Neural crest cell (in vitro differentiated cells): ENCODE measurements around the gene NTN1. TPM values are rescaled to one million over a fixed set of nuclear protein-coding genes. Genes with fewer than 3 reads are reported as not detected.

Source experiments
- DNase-seq: peaks from one replicate; pipeline ENCODE4 v3.0.0; 2021; ENCODE audit warnings: low read depth, mixed read lengths, low spot score
- H3K27ac Mint-ChIP-seq: one replicate; pipeline ENCODE4 v1.8.0; 2021; ENCODE audit warnings: mild to moderate bottlenecking, mixed read lengths; ENCODE audit not compliant: unreplicated experiment
- H3K27me3 Mint-ChIP-seq: 2 replicates; pipeline ENCODE4 v1.8.0; 2021; ENCODE audit warnings: low read depth, mild to moderate bottlenecking, mixed read lengths
- H3K36me3 Mint-ChIP-seq: 2 replicates; pipeline ENCODE4 v1.8.0; 2021; ENCODE audit warnings: low read depth, mild to moderate bottlenecking, mixed read lengths
- H3K4me1 Mint-ChIP-seq: 2 replicates; pipeline ENCODE4 v1.8.0; 2021; ENCODE audit warnings: mixed read lengths
- H3K4me3 Mint-ChIP-seq: one replicate; pipeline ENCODE4 v1.8.0; 2021; ENCODE audit warnings: mild to moderate bottlenecking, mixed read lengths
- H3K9me3 Mint-ChIP-seq: 2 replicates; pipeline ENCODE4 v1.8.0; 2021; ENCODE audit warnings: mixed read lengths
- total RNA-seq: library from RNA; stranded (reverse); gene quantifications from 2 replicates; pipeline ENCODE4 v1.2.1, GENCODE V29; 2021
- TF ChIP-seq, protein P1 (sequence below): fragments of 200-600 bp; sonication (generic); conservative IDR thresholded peaks from 2 replicates; pipeline ENCODE4 v1.5.0; 2021; ENCODE audit warnings: antibody characterized with exemption, mild to moderate bottlenecking

NTN1 gene
- total RNA-seq, 1 donor from 2014 or later = 10.1 TPM

DNA sequence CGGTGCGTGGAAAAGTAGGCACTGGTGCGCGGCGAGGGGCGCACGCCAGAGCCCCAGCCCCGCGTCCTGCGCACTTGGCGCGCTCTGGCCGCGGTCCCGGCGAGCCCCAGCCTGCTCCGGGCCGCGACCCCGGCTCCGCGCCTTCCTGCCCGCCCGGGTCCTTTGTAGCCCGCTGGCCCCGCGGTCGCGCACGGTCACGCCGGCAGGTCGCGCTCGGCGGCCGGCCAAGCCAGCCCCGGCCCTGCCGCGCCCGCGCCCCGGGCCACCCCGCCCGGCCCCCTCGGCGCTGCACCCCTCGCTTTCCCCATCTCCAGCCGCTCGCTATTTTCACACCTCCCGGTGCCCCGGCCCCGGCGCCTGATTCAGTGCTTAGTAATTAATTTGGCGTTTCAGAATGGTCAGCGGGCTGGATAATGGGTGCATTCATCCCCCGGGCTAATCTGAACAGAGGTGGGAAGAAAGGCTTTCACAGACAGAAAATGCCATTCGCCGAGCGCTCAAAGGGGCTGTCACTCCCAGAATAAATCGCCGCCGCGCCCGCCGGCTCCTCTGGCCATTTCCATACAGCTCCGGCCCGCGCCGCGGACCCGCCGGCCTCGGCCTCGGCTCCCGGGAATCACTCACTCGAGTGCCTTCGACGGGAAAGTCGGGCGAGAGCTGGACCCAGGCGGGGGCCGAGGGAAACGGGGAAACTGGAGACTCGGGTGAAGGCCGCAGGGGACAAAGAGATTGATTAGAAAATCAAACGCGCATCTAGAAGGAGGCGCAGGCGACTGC, 17.8 kb upstream of the NTN1 start:
- H3K36me3 Mint-ChIP-seq = no peaks in the 10 kb centered on the region
- TF ChIP-seq, protein P1, sequence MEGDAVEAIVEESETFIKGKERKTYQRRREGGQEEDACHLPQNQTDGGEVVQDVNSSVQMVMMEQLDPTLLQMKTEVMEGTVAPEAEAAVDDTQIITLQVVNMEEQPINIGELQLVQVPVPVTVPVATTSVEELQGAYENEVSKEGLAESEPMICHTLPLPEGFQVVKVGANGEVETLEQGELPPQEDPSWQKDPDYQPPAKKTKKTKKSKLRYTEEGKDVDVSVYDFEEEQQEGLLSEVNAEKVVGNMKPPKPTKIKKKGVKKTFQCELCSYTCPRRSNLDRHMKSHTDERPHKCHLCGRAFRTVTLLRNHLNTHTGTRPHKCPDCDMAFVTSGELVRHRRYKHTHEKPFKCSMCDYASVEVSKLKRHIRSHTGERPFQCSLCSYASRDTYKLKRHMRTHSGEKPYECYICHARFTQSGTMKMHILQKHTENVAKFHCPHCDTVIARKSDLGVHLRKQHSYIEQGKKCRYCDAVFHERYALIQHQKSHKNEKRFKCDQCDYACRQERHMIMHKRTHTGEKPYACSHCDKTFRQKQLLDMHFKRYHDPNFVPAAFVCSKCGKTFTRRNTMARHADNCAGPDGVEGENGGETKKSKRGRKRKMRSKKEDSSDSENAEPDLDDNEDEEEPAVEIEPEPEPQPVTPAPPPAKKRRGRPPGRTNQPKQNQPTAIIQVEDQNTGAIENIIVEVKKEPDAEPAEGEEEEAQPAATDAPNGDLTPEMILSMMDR = no peak
- H3K9me3 Mint-ChIP-seq = no peaks in the 10 kb centered on the region
- peaks cover 86% of the 10 kb centered on the region for H3K27me3 Mint-ChIP-seq
- peak; percentile 53 for DNase-seq
- peak overlapping the region; percentile 90 for H3K4me3 Mint-ChIP-seq
- H3K4me1 Mint-ChIP-seq = peaks cover 14% of the 10 kb centered on the region
- H3K27ac Mint-ChIP-seq = no peak overlapping the region

DNA sequence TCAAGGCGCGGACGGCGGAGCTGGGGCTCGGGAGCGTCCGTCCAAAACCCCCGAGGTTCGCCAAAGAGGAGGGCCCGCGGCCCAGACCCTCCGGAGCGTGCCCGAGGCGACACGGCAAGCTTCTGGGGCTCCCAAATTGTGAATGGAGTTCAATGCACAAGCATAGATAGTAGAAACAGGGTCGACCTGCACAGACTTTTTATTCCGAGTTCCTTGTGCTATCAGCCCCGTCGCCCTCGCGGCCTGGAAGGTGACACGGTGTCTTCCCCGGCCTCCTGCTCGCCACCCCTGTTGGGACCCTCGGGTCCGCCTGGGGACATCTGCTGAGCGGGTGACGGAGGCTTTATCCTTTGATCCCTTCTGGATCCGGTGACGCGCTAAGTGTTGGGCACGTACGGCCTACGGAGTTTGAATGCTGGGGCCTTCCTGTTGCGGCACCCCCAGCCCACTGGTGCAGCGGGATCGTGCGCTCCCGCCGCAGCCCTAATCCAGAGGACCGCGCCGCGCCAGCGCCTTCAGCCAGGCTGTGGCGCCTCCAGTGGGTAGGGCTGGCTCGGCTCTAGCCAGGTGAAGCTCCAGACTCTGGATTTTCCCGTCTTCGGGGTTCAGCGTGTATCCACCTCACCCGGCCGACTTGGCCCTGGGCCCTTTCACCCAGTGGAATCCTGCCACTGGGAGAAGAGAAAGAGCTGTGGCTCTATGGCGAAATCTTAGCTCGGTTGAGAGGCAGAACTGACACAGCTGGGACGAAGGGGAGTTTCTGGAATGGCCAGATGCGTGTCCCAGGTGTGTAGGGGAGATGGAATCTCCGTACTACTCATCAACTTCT, 17.0 kb upstream of the NTN1 start:
- H3K4me3 Mint-ChIP-seq = peak overlapping the region; percentile 90
- H3K9me3 Mint-ChIP-seq = no peaks in the 10 kb centered on the region
- no peaks in the 10 kb centered on the region for H3K36me3 Mint-ChIP-seq
- peaks cover 86% of the 10 kb centered on the region for H3K27me3 Mint-ChIP-seq
- TF ChIP-seq, protein P1 = peak; percentile 37
- peak; percentile 12 for DNase-seq
- peaks cover 14% of the 10 kb centered on the region for H3K4me1 Mint-ChIP-seq
- no peak overlapping the region for H3K27ac Mint-ChIP-seq

DNA sequence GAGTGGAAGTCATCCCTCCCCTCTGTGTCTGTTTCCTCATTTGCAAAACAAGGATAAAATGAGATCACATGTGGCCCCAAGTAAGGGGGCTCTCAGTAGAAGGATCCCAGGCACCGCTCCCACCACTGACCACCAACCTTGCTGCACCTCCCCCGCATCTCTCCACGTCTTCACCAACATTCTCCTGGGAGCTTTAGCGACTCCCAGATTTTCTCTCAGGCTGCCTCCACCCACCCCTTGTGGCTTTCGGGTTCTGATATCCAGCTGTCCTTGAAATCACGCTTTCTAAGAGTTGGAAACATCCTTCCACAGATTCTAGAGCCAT, 16.4 kb upstream of the NTN1 start:
- no peak for DNase-seq
- Mint-ChIP-seq H3K4me1 (peaks cover 14% of the 10 kb centered on the region), H3K9me3 (no peaks in the 10 kb centered on the region), H3K27ac (no peak overlapping the region), H3K36me3 (no peaks in the 10 kb centered on the region), H3K4me3 (peak overlapping the region; percentile 75), H3K27me3 (peaks cover 88% of the 10 kb centered on the region)
- TF ChIP-seq, protein P1 = no peak

DNA sequence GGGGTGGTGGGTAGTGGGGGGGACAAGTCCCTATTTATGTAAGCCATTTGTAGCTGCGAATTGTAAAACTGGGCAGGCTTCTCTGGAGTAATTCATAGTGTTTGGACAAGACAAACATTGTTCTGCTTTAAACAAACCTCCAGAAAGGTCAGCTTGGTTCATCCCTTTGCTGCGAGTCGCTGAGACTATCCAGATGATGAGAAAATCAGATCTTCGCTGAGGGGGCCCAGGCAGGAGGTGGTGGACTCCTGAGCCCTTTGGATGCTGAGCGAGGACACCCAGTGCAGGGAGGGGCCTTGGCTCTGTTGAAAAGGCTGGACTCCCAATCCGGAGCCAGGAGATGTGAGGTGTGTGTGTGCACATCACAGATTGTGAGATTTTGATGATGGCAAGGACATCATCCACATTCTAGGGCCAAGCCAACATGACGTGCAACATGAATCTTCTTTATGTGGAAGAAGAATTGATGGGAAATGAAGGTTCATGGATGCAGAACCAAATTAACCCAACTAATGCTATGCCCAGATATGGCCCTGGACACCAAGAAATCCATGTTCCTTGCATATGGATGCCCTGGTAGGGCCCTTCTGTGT, 15.0 kb upstream of the NTN1 start:
- H3K27me3 Mint-ChIP-seq = peaks cover 89% of the 10 kb centered on the region
- H3K4me1 Mint-ChIP-seq = peaks cover 14% of the 10 kb centered on the region
- no peaks in the 10 kb centered on the region for H3K36me3 Mint-ChIP-seq
- TF ChIP-seq, protein P1 = no peak
- H3K9me3 Mint-ChIP-seq = no peaks in the 10 kb centered on the region
- H3K27ac Mint-ChIP-seq = no peak overlapping the region
- no peak for DNase-seq
- no peak overlapping the region for H3K4me3 Mint-ChIP-seq

DNA sequence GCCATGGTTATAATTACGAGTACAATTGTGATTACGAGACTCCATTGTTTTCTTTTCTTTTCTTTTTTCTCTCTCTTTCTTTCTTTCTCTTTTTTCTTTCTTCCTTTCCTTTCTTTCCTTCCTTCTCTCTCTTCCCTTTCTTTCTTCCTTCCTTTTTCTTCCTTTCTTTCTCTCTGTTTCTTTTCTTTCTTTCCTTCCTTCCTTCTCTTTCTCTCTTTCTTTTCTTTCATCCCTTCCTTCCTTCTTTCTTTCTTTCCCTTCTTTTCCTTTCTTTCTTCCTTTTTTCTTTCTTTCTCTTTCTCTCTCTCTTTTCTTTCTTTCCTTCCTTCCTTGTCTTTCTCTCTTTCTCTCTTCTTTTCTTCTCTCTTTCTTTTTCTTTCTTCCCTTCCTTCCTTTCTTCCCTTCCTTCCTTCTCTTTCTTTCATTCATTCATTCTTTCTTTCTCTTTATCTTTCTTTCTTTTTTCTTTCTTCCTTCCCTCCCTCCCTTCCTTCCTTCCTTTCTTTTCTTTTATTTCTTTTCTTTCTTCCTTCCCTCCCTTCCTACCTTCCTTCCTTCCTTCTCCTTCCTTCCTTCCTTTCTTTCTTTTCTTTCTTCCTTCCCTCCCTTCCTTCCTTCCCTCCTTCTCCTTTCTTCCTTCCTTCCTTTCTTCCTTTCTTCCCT, 14.1 kb upstream of the NTN1 start:
- Mint-ChIP-seq H3K27ac (no peak overlapping the region), H3K36me3 (no peaks in the 10 kb centered on the region), H3K4me1 (peaks cover 13% of the 10 kb centered on the region), H3K27me3 (peaks cover 86% of the 10 kb centered on the region), H3K9me3 (no peaks in the 10 kb centered on the region), H3K4me3 (no peak overlapping the region)
- DNase-seq = no peak
- TF ChIP-seq, protein P1 = no peak
